GM19468 (cell line): ENCODE results near the gene QARS1.
A peak's percentile ranks its signal among the peaks of the same experiment; 100 is the strongest.

Source experiments
- ATAC-seq: cut with Tn5 transposase; IDR thresholded peaks from one replicate; pipeline ENCODE4 v1.9.1; 2021; ENCODE audit warnings: mild to moderate bottlenecking, moderate library complexity, moderate number of reproducible peaks; ENCODE audit not compliant: unreplicated experiment; ENCODE audit errors: extremely low read depth

QARS1 gene

GRCh38 chr3:49121132-49121736, 16.7 kb upstream of the QARS1 start:
- no peak for ATAC-seq

GRCh38 chr3:49120438-49121131, 16.0 kb upstream of the QARS1 start, which contains the start of gene USP19:
Gene USP19, minus strand, starts transcription at chr3:49120823. Its CDS starts 1,678 bp downstream, at chr3:49119145.
- peak; percentile 31 for ATAC-seq

DNA sequence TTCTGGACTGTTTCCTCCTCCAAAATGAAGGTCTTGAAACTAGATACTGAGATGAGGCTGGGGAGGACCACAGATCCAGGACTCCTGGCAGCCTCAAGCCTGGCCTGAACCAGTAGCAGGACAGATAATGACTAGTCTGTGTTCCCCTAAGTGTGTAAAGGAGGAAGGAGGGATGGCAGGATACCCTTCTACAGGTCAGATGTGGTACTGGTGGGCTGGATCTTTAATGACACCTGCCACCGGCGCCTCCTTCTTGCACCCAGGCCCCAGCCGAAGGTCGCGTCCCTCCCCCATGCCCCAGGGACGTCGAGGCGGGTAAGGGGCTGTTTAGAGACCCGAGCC, 15.5 kb upstream of the QARS1 start:
- no peak for ATAC-seq

- no peak for ATAC-seq
Observed at GRCh38 chr3:49119439-49119838, 14.9 kb upstream of the QARS1 start.

DNA sequence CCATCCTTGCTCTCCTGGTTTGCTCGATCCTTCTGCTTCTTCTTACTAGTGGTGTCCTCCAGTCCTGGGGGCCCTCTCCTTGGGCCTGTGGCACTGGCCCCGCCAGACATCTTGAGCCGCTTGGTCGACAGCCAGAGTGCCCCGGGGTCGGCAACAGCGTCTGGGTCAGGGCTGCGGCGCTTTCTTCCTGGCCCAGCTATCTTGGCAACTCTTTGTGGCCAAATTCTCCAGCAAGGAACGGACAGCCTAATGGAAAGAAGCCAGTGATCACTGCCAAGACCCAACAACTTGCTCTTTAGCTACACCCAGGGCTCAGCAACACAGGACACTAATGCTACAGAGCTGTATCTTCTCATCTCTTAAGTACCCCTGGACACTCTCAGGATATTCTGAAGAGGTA, 14.5 kb upstream of the QARS1 start:
- ATAC-seq: no peak

DNA sequence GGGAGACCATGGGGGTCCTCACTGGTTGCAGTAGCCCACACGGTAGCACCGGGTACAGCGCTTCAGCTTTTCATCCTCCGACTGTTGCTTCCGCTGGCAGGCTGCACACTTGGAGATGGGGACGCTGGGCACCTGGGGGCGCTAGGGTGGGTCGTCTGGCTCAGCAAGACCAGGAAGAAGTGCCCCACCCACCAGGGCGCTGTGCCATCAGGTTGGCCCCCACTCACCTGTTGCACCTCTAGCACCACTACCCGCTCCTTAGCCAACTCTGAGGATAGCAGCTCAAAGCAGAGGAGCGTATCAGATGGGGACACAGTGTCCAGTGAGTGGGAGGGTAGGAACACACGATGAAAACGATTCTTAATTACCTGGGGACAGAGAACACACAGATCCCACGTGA, 7.7 kb upstream of the QARS1 start:
- no peak for ATAC-seq

- no peak for ATAC-seq
Observed at GRCh38 chr3:49111347-49111746, 6.8 kb upstream of the QARS1 start.

GRCh38 chr3:49110780-49111179, 6.2 kb upstream of the QARS1 start:
- no peak for ATAC-seq

GRCh38 chr3:49108346-49108745, 3.8 kb upstream of the QARS1 start:
- no peak for ATAC-seq

- no peak for ATAC-seq
Observed at GRCh38 chr3:49104052-49104426, 518 bp downstream of the QARS1 start.

DNA sequence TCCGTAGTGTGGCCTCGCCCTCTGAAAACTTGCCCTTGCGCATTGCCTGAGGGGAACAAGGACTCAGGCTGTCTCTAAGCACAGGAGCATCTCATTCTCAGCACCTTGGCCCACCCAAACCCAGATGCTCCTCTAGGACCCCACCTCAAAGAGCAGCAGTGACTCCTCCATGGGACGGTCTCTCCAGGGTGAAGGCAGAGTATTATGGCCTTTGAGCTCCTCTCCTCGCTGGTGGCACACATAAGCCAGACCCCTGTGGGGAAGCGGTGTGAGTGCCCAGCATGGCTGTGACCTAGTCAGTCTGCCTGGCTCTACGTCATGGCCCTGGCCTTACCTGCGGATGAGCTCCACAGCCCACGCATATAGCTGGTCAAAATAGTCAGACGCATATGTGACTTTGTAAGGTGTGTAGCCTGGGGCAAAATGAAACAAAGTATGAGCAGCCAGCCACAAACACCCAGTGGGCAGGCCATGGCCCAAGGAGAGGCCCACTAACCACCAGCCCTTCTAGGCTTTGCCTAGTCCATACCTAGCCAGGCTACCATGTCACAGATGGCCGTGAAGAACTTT, 4.4 kb downstream of the QARS1 start:
- no peak for ATAC-seq

- ATAC-seq: no peak
Observed at GRCh38 chr3:49098910-49099630, 5.5 kb downstream of the QARS1 start.

DNA sequence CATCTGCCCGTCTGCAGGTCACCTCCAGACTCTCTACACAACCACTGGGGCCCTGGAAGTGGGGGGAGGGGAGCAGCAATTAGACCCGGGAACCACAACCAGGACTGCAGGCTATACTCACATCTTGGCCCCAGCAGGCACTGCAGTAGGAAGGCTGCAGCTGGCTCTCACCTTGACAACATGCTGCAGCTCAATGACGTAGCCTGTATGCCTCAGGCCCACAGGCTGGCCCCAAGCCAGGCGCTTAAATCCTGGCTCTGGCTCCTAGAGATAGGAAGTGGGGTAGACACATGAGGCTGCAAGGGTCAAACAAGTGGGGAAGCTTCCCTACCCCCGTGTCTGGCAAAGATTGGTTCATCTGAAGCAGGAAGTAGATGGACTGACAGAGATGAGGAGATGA, 6.1 kb downstream of the QARS1 start:
- no peak for ATAC-seq

DNA sequence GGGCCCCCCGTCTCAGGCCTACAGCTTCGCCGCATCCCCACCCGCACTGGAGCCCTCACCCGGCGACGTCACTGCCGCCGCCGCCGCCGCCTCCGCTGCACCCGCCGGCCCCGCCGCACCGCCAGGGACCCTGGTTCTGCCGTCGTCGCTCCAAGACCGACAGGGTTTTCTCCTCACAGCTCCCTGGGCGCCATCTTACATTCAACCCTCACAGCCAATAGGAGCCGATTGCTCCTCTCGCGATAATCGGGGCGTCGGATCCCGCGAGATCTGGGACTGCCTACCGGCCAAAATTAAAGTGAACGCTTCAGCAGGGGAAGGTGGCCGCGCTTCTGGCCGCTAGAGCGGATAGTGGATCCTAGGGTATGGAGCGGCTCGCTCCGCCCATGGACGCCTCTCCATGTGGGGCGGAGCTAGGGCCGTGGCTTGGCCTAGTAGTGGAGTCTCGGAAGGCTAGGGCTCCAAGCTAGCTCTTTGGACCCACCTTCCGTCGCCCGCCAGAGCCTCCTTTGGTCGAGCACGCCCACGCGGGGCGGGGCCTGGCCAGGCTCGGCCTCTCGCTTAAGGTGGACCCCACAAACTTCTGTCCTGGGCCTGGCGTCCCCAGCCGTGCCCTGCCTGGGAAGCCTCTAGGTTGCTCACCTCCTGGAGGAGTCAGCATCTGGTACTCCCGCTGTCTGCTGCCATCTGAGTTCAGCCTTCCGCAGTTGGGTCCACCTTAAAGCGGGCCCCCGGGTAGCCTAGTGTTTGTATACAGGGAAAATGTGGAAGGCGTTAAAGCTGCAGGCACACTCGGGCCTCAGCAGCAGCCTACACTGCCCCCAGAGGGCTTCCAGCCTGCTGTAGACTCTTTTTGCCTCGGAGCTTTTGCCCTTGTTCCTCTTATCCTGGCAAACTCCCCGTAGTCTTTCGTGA, 10.4 kb downstream of the QARS1 start, which contains the start of gene QRICH1:
Gene QRICH1 (minus strand): TSS at position 219 of the 915 bp plus-strand sequence. CDS start 17,054 bp downstream, outside the sequence.
- ATAC-seq: peak; percentile 66

GRCh38 chr3:49092938-49093852, 11.4 kb downstream of the QARS1 start:
- ATAC-seq: peak; percentile 21

DNA sequence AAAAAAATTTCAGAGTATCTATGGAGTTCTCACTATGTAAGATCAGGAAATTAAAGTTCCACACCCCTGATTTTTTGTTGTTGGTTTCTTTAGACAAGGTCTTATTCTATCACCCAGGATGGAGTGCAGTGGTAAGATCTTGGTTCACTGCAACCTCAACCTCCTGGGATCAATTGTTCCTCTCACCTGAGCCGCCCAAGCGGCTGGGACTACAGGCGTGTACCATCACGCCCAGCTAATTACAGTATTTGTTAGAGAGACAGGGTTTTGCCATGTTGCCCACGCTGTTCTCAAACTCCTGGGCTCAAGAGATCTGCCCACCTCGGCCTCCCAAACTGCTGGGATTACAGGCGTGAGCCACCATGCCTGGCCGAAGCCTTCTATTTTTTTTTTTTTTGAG, 23.1 kb downstream of the QARS1 start:
- ATAC-seq: no peak

- no peak for ATAC-seq
Observed at GRCh38 chr3:49079270-49079669, 25.3 kb downstream of the QARS1 start.

DNA sequence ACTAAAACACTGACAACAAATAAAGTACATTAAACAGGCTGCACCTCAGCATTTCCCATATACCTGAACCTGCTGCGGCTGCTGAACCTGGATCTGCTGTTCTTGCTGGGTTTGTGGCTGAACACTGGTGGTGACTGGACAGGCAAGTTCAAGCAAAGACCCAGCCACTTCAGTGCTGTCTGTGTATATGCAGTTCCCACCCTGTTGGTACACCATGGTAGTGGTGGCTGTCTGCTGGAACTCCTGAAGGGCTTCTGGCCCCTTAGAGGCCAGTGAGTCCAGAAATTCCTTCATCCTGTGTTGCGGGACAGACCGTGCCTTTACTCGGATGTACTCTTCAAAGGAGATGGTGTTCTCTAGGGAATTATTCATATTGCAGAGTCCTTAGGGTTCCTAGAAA, 27.9 kb downstream of the QARS1 start:
- ATAC-seq: no peak

- no peak for ATAC-seq
Observed at GRCh38 chr3:49076116-49076515, 28.4 kb downstream of the QARS1 start.
